Effector CD8-positive, alpha-beta T cell (primary cell): ENCODE results near the gene COL5A2.

Experiments used
- DNase-seq: peaks from one replicate; lab custom pipeline; 2025; lab: John Stamatoyannopoulos, UW
- total RNA-seq, 4 experiments: gene quantifications; one replicate each; lab custom pipeline; 2026; lab: John Stamatoyannopoulos, UW

Gene COL5A2
- 0.98 to 4.0 (median 2.9) reads per million in 4 experiments for total RNA-seq

- no peak for DNase-seq
These were observed at the start of gene COL5A2 for GRCh38 chr2:189179570-189179950. COL5A2 (minus strand) TSS chr2:189179761; CDS start chr2:189179604, 157 bp downstream.

- no peak for DNase-seq
These were observed 46.5 kb upstream of the COL5A2 start for GRCh38 chr2:189226017-189226416.

GRCh38 chr2:189225032-189225431 lies 45.5 kb upstream of the COL5A2 start:
- DNase-seq: no peak

GRCh38 chr2:189222468-189223105 lies 43.0 kb upstream of the COL5A2 start:
- no peak for DNase-seq

GRCh38 chr2:189221811-189222467 lies 42.4 kb upstream of the COL5A2 start:
- DNase-seq: no peak

GRCh38 chr2:189218236-189218635 lies 38.7 kb upstream of the COL5A2 start:
- no peak for DNase-seq

- DNase-seq: no peak
These were observed 38.0 kb upstream of the COL5A2 start for GRCh38 chr2:189217541-189217940.

- DNase-seq: no peak
These were observed 37.5 kb upstream of the COL5A2 start for GRCh38 chr2:189217051-189217450.

GRCh38 chr2:189214484-189214883 lies 34.9 kb upstream of the COL5A2 start:
- no peak for DNase-seq

GRCh38 chr2:189213250-189213649 lies 33.7 kb upstream of the COL5A2 start:
- no peak for DNase-seq

GRCh38 chr2:189210250-189211087 lies 30.9 kb upstream of the COL5A2 start:
- no peak for DNase-seq

- DNase-seq: no peak
These were observed 28.7 kb upstream of the COL5A2 start for GRCh38 chr2:189208254-189208653.

GRCh38 chr2:189204322-189204941 lies 24.9 kb upstream of the COL5A2 start:
- no peak for DNase-seq

- no peak for DNase-seq
These were observed 23.7 kb upstream of the COL5A2 start for GRCh38 chr2:189203177-189203799.

- DNase-seq: no peak
These were observed 20.2 kb upstream of the COL5A2 start for GRCh38 chr2:189199797-189200196.

GRCh38 chr2:189192766-189193165 lies 13.2 kb upstream of the COL5A2 start:
- no peak for DNase-seq

GRCh38 chr2:189191766-189192165 lies 12.2 kb upstream of the COL5A2 start:
- no peak for DNase-seq

GRCh38 chr2:189190685-189191084 lies 11.1 kb upstream of the COL5A2 start:
- DNase-seq: no peak

GRCh38 chr2:189188115-189188805 lies 8.7 kb upstream of the COL5A2 start:
- DNase-seq: no peak

GRCh38 chr2:189183170-189183569 lies 3.6 kb upstream of the COL5A2 start:
- DNase-seq: no peak

- DNase-seq: no peak
These were observed 2.1 kb upstream of the COL5A2 start for GRCh38 chr2:189181706-189182105.
